Bronchial epithelial cell (primary cell): ENCODE results near the gene SUPT5H. TPM values are rescaled to one million over a fixed set of nuclear protein-coding genes. Genes with fewer than 3 reads are reported as not detected.

ENCODE experiments used
- DNase-seq: peaks from one replicate; pipeline ENCODE4 v3.0.0-alpha.2; 2010; ENCODE audit warnings: low read depth
- FAIRE-seq: peaks from 2 replicates; lab custom pipeline; 2011; peaks lifted over from hg19 to GRCh38; lab: Jason Lieb, UNC
- H3K27me3 ChIP-seq: 2 replicates; pipeline ENCODE4 v1.5.1; 2011; ENCODE audit warnings: low read length; ENCODE audit not compliant: control insufficient read depth, insufficient read depth
- H3K36me3 ChIP-seq: 2 replicates; pipeline ENCODE4 v1.5.1; 2011; ENCODE audit warnings: low read length; ENCODE audit not compliant: control insufficient read depth, insufficient read depth
- H3K4me3 ChIP-seq: 2 replicates; pipeline ENCODE4 v1.5.1; 2011; ENCODE audit warnings: mild to moderate bottlenecking, low read depth, low read length, control low read depth
- total RNA-seq: library from RNA; depleted of rRNA; stranded (reverse); fragments of >200 nt; gene quantifications from 2 replicates; pipeline ENCODE4 v1.2.1, GENCODE V29; 2014
- TF ChIP-seq, protein P1 (sequence below): IDR thresholded peaks from 2 replicates; pipeline ENCODE4 v1.5.1; 2011; ENCODE audit warnings: mild to moderate bottlenecking, moderate library complexity, low read length, control low read depth, inconsistent platforms; ENCODE audit not compliant: insufficient read depth, severe bottlenecking

SUPT5H gene
- 41.9 and 48.1 TPM in 2 replicates for total RNA-seq

DNA sequence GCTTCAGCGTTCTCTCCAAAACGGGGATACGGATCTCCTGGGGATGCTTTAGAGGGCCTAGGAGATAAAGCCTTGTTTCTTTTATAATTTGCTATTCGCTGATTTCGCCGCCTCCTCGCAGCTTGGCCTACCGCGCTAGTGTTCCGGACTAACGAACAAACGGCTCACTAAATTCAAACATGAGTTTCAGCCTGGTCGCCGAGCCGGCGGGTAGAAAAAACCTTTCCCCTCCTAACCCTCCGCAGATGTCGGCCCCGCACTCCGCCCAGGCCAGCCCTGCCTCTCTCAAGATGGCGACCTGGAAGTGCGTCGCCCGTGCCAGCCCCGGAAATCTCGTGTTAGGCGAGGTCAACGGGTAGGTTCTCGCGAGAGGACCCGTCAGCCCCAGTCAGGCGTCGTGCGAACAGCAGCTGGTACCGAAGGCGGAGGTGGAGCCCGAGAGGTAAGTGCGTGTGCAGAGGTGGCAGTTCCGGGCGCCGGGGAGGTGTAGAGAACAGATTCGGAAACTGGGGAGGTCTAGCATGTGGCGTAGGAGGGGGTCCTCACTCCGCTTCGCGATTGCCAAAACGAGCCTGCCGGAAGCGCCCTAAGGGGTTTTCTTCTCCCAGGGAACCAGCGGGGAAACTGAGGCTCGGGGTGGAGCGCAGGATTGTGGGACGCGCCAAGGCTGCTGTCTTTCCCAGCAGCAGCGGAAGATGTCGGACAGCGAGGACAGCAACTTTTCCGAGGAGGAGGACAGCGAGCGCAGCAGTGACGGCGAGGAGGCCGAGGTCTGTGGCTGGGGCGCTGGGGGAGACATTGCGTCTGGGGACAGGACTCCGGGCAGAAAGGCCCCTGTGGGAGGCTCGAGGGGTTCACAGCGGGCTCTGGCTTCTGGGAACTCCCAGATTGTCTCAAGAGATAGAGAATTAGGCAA lies at the start of gene SUPT5H:
TSS of gene SUPT5H (plus strand) at position 387 of the 916 bp plus-strand sequence. CDS start at position 696, 309 bp downstream.
- Histone ChIP-seq H3K27me3 (no peaks in the 10 kb centered on the region), H3K36me3 (no peaks in the 10 kb centered on the region), H3K4me3 (peak within 1 kb of the TSS; percentile 93)
- DNase-seq (peak; percentile 95), FAIRE-seq (no peak)
- TF ChIP-seq, protein P1, sequence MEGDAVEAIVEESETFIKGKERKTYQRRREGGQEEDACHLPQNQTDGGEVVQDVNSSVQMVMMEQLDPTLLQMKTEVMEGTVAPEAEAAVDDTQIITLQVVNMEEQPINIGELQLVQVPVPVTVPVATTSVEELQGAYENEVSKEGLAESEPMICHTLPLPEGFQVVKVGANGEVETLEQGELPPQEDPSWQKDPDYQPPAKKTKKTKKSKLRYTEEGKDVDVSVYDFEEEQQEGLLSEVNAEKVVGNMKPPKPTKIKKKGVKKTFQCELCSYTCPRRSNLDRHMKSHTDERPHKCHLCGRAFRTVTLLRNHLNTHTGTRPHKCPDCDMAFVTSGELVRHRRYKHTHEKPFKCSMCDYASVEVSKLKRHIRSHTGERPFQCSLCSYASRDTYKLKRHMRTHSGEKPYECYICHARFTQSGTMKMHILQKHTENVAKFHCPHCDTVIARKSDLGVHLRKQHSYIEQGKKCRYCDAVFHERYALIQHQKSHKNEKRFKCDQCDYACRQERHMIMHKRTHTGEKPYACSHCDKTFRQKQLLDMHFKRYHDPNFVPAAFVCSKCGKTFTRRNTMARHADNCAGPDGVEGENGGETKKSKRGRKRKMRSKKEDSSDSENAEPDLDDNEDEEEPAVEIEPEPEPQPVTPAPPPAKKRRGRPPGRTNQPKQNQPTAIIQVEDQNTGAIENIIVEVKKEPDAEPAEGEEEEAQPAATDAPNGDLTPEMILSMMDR, result no peak

DNA sequence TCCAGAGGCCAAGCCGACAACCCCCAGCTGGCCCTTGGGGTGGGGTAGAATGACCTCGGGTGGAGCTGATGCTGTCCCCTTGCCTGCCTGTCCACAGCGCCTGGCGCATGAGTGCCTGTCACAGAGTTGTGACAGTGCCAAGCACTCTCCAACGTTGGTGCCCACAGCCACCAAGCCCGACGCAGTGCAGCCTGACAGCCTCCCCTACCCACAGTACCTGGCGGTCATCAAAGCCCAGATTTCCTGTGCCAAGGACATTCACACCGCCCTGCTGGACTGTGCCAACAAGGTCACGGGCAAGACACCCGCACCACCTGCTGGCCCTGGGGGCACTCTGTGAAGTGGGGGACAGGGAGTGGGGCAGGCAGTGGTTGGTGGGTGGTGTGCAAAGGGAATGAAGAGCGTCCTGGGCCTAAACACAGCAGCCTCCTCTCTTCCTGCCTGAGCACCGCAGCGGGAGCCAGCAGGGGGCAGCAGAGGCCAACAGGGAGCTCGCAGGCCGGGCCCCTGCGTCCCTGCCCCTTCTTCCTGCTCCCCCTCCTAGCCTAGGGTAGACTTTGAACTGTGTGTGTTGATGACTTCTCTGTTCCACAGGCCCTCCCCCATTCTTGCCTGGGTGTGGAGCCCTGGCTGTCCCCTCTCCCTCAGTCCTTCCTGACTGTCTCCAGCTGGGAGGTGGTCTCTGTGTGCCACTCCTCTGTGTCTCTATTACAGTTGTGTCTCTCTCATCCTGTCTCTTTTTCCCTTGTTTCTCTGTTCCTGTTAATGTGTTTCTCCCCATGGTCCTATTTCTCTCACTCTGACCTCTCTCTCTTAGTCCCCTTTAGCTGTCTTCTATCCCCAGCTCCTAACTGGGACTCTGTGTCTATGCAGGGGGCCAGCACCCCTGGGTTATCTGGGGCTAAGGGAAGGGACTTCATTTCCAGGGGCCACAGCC lies 47.8 kb upstream of the SUPT5H start:
- H3K36me3 ChIP-seq, result peaks cover 10% of the 10 kb centered on the region
- H3K4me3 ChIP-seq, result no peak overlapping the region
- FAIRE-seq, result no peak
- TF ChIP-seq, protein P1, result peak; percentile 100
- peak; percentile 71 for DNase-seq
- no peaks in the 10 kb centered on the region for H3K27me3 ChIP-seq

DNA sequence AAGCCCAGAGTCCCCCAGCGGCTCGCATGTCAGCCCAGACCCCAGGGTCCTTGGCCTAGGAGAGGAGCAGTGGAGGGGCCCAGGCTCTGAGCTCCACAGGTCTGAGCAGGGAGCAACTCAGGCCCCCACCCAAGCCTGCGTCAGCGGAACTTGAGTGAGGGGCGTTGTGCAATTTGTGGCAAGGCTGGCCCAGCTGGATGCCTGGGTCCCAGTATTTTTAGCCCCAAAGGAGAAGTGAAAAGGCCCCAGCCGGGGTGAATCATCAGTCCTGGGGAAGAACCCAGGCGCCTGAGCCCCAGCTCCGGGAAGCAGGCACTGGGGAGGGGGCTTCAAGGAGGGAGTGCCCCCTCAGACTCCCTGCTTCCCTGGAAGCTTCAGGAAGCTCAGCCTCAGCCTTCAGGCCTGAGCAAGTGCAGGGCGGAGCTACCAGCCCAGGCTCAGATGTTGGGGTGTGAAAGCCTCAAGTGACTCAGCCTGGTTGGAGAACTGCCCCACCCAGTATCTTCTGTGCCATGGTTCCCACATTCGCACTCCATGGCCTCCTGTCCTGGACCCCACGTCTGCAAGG lies 47.0 kb upstream of the SUPT5H start:
- H3K4me3 ChIP-seq, result no peak overlapping the region
- TF ChIP-seq, protein P1, result no peak
- peak; percentile 93 for DNase-seq
- peaks cover 9% of the 10 kb centered on the region for H3K36me3 ChIP-seq
- peak; percentile 13 for FAIRE-seq
- no peaks in the 10 kb centered on the region for H3K27me3 ChIP-seq

DNA sequence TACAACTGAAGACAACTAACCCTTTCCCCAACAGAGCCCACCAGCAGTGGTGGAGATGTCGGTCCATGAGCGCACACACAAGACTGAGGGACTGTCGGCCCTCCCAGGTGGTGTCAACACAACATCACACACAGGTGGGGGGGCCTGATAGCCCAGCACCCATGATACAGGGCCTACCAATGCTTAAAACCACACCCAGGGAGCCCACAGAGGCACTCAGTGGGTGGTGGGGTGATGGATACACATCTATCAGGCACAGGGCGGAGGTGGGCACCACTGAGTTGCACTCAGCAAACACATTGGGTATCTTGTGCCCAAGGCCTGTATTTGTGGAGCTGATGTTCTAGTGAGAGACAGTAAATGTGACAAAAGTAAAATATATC lies 45.7 kb upstream of the SUPT5H start:
- TF ChIP-seq, protein P1, result no peak
- H3K4me3 ChIP-seq, result no peak overlapping the region
- H3K27me3 ChIP-seq, result no peaks in the 10 kb centered on the region
- DNase-seq (no peak), FAIRE-seq (no peak)
- peaks cover 5% of the 10 kb centered on the region for H3K36me3 ChIP-seq

DNA sequence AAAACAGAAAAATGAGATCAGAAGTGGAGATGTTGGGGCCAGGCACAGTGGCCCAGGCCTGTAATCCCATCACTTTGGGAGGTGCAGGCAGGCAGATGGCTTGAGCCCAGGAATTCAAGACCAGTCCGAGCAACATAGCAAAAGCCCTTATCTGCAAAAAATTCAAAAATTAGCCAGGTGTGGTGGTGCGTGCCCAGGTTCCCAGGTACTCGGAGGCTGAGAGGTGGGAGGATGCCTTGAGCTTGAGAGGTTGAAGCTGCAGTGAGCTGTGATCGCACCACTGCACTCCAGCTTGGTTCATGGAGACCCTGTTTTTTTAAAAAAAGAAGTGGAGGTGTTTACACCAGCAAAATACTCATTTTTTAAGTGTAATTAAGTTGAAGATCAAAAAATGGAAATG lies 45.3 kb upstream of the SUPT5H start:
- TF ChIP-seq, protein P1, result no peak

More for the DNA sequence above, 45.3 kb upstream of the SUPT5H start:
- FAIRE-seq (no peak), DNase-seq (no peak)
- peaks cover 5% of the 10 kb centered on the region for H3K36me3 ChIP-seq
- H3K27me3 ChIP-seq, result no peaks in the 10 kb centered on the region
- no peak overlapping the region for H3K4me3 ChIP-seq
